HEK293 (cell line): Measurements from ENCODE around the gene TMEM132A.

Source experiments
- CTCF ChIA-PET: fragments of 350-600 bp; formaldehyde crosslinking; extraction: SDS; loops from one replicate; lab custom pipeline; 2021; ENCODE audit warnings: antibody characterized with exemption; lab: Yijun Ruan, JAX
- POLR2A ChIA-PET: fragments of 300-600 bp; formaldehyde crosslinking; extraction: SDS; loops from one replicate; lab custom pipeline; 2020; ENCODE audit warnings: antibody characterized with exemption, inconsistent platforms; lab: Yijun Ruan, JAX
- H3K27ac ChIP-seq: fragments of 200-500 bp; sonication (Bioruptor generic); 2 replicates; pipeline ENCODE4 v1.5.1; 2014; ENCODE audit warnings: low read depth, low read length, control low read depth, inconsistent platforms; ENCODE audit errors: extremely low read depth
- H3K36me3 ChIP-seq, 2 experiments: fragments of 200-500 bp in 1 of 2; sonication (Bioruptor generic) in 1 of 2; 1 replicate in 1 of 2; 2 replicates in 1 of 2; pipeline ENCODE4 v1.5.1; 2014 to 2017; ENCODE audit warnings: inconsistent platforms in 2 of 2, low read length in 2 of 2; ENCODE audit not compliant: control insufficient read depth in 2 of 2, insufficient read depth in 1 of 2
- H3K4me1 ChIP-seq: fragments of 200-500 bp; sonication (Bioruptor generic); 2 replicates; pipeline ENCODE4 v1.5.1; 2014; ENCODE audit warnings: mild to moderate bottlenecking, low read length, inconsistent platforms; ENCODE audit not compliant: control insufficient read depth, insufficient read depth
- H3K4me3 ChIP-seq: 2 replicates; pipeline ENCODE4 v1.5.1; 2011; ENCODE audit warnings: low read depth, mild to moderate bottlenecking, control low read depth, low read length, moderate library complexity
- H3K9me3 ChIP-seq: fragments of 200-500 bp; sonication (Bioruptor generic); 2 replicates; pipeline ENCODE4 v1.5.1; 2014; ENCODE audit warnings: low read depth, low read length, inconsistent platforms; ENCODE audit not compliant: control insufficient read depth, insufficient read depth
- OVOL3 ChIP-seq: fragments of 450-650 bp; formaldehyde crosslinking; IDR thresholded peaks from 2 replicates; pipeline ENCODE4 v1.5.1; 2016; ENCODE audit warnings: missing biosample characterization, missing genetic modification characterization
- SETDB1 ChIP-seq: IDR thresholded peaks from one replicate; pipeline ENCODE4 v1.6.1; 2017; ENCODE audit warnings: mild to moderate bottlenecking, low read length, moderate library complexity, mixed read lengths; ENCODE audit not compliant: insufficient read length
- SP3 ChIP-seq: fragments of 450-650 bp; formaldehyde crosslinking; IDR thresholded peaks from 2 replicates; pipeline ENCODE4 v1.5.1; 2016; ENCODE audit warnings: missing biosample characterization, missing genetic modification characterization
- TRIM28 ChIP-seq: IDR thresholded peaks from 2 replicates; pipeline ENCODE4 v1.6.1; 2011; ENCODE audit warnings: low read length, control low read depth, borderline replicate concordance
- ZNF133 ChIP-seq: fragments of 450-650 bp; formaldehyde crosslinking; IDR thresholded peaks from 2 replicates; pipeline ENCODE4 v1.5.1; 2016; ENCODE audit warnings: missing biosample characterization, missing genetic modification characterization
- ZNF223 ChIP-seq: fragments of 450-650 bp; formaldehyde crosslinking; IDR thresholded peaks from 2 replicates; pipeline ENCODE4 v1.5.1; 2016; ENCODE audit warnings: missing biosample characterization, missing genetic modification characterization
- ZNF350 ChIP-seq: fragments of 450-650 bp; formaldehyde crosslinking; IDR thresholded peaks from 2 replicates; pipeline ENCODE4 v1.5.0; 2017; ENCODE audit warnings: missing biosample characterization, mild to moderate bottlenecking, missing genetic modification characterization
- ZNF366 ChIP-seq: fragments of 450-650 bp; formaldehyde crosslinking; conservative IDR thresholded peaks from 2 replicates; pipeline ENCODE4 v1.5.1; 2016; ENCODE audit warnings: missing biosample characterization, missing genetic modification characterization
- ZNF404 ChIP-seq: fragments of 450-650 bp; formaldehyde crosslinking; IDR thresholded peaks from 2 replicates; pipeline ENCODE4 v1.5.1; 2017; ENCODE audit warnings: missing biosample characterization, missing genetic modification characterization
- ZNF560 ChIP-seq: fragments of 450-650 bp; formaldehyde crosslinking; IDR thresholded peaks from 2 replicates; pipeline ENCODE4 v1.5.1; 2017; ENCODE audit warnings: missing biosample characterization, missing genetic modification characterization, borderline replicate concordance
- ZNF747 ChIP-seq: fragments of 450-650 bp; formaldehyde crosslinking; IDR thresholded peaks from 2 replicates; pipeline ENCODE4 v1.5.1; 2016; ENCODE audit warnings: missing biosample characterization, missing genetic modification characterization
- TF ChIP-seq, protein P1 (sequence below): fragments of 450-650 bp; formaldehyde crosslinking; optimal IDR thresholded peaks from 2 replicates; pipeline ENCODE3; 2016; ENCODE audit warnings: missing biosample characterization, mild to moderate bottlenecking, missing genetic modification characterization
- TF ChIP-seq, protein P2 (sequence below): fragments of 450-650 bp; formaldehyde crosslinking; IDR thresholded peaks from 2 replicates; pipeline ENCODE4 v1.5.1; 2017; ENCODE audit warnings: missing biosample characterization, missing genetic modification characterization
- TF ChIP-seq, protein P3 (sequence below): fragments of 450-650 bp; formaldehyde crosslinking; IDR thresholded peaks from 2 replicates; pipeline ENCODE4 v1.5.1; 2017; ENCODE audit warnings: missing biosample characterization, mild to moderate bottlenecking, missing genetic modification characterization, moderate library complexity
- TF ChIP-seq, protein P4 (sequence below): fragments of 450-650 bp; formaldehyde crosslinking; conservative IDR thresholded peaks from 2 replicates; pipeline ENCODE4 v1.5.1; 2016; ENCODE audit warnings: low read depth, missing biosample characterization, missing genetic modification characterization
- TF ChIP-seq, protein P5 (sequence below): fragments of 450-650 bp; formaldehyde crosslinking; IDR thresholded peaks from 2 replicates; pipeline ENCODE4 v1.5.1; 2016; ENCODE audit warnings: missing biosample characterization, missing genetic modification characterization
- TF ChIP-seq, protein P6 (sequence below): fragments of 450-650 bp; formaldehyde crosslinking; IDR thresholded peaks from 2 replicates; pipeline ENCODE4 v1.5.1; 2016; ENCODE audit warnings: missing biosample characterization, missing genetic modification characterization, low read depth

Gene TMEM132A

DNA sequence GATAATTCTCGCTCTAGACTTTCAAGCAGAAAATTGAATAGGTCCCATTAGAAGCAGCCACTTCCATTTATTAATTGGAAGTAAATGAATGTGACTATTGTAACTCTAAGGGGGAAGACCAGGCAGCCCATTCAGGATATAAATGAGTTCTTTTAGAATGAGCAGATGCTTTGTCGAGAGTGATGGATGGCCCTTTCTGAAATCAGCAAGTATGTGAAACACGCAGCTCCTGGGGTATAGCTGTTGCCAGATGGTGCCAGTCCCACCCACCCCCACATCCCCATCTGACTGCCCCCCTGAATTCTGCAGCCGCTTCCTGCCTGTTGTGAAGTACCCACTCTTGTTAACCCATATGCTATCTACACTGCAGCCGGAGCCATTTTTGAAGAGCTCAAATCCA lies 24.0 kb downstream of the TMEM132A start:
- POLR2A ChIA-PET: interaction anchor here (1.0 kb wide), 1 partner anchor 15 kb away, joined by 3 read pairs; no protein-coding TSS in a partner anchor

More for the DNA sequence above, 24.0 kb downstream of the TMEM132A start:
- no peak overlapping the region for H3K27ac ChIP-seq
- no peaks in the 10 kb centered on the region for H3K9me3 ChIP-seq
- no peak for TF ChIP-seq SP3 (tag by site-specific recombination)
- no peak for TF ChIP-seq ZNF560 (tag by site-specific recombination)
- TF ChIP-seq, protein P1, sequence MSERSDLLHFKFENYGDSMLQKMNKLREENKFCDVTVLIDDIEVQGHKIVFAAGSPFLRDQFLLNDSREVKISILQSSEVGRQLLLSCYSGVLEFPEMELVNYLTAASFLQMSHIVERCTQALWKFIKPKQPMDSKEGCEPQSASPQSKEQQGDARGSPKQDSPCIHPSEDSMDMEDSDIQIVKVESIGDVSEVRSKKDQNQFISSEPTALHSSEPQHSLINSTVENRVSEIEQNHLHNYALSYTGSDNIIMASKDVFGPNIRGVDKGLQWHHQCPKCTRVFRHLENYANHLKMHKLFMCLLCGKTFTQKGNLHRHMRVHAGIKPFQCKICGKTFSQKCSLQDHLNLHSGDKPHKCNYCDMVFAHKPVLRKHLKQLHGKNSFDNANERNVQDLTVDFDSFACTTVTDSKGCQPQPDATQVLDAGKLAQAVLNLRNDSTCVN: no peak
- TF ChIP-seq, protein P2, sequence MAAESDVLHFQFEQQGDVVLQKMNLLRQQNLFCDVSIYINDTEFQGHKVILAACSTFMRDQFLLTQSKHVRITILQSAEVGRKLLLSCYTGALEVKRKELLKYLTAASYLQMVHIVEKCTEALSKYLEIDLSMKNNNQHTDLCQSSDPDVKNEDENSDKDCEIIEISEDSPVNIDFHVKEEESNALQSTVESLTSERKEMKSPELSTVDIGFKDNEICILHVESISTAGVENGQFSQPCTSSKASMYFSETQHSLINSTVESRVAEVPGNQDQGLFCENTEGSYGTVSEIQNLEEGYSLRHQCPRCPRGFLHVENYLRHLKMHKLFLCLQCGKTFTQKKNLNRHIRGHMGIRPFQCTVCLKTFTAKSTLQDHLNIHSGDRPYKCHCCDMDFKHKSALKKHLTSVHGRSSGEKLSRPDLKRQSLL (tag by site-specific recombination): no peak
- TF ChIP-seq SETDB1: no peak
- no peak for TF ChIP-seq OVOL3 (tag by site-specific recombination)
- TF ChIP-seq ZNF350 (tag by site-specific recombination): no peak
- TF ChIP-seq, protein P3, sequence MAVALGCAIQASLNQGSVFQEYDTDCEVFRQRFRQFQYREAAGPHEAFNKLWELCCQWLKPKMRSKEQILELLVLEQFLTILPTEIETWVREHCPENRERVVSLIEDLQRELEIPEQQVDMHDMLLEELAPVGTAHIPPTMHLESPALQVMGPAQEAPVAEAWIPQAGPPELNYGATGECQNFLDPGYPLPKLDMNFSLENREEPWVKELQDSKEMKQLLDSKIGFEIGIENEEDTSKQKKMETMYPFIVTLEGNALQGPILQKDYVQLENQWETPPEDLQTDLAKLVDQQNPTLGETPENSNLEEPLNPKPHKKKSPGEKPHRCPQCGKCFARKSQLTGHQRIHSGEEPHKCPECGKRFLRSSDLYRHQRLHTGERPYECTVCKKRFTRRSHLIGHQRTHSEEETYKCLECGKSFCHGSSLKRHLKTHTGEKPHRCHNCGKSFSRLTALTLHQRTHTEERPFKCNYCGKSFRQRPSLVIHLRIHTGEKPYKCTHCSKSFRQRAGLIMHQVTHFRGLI: no peak
- TF ChIP-seq TRIM28: no peak
- TF ChIP-seq ZNF223 (tag by site-specific recombination): no peak
- no peak for TF ChIP-seq ZNF366 (tag by site-specific recombination)
- TF ChIP-seq ZNF404 (tag by site-specific recombination): no peak
- TF ChIP-seq, protein P4, sequence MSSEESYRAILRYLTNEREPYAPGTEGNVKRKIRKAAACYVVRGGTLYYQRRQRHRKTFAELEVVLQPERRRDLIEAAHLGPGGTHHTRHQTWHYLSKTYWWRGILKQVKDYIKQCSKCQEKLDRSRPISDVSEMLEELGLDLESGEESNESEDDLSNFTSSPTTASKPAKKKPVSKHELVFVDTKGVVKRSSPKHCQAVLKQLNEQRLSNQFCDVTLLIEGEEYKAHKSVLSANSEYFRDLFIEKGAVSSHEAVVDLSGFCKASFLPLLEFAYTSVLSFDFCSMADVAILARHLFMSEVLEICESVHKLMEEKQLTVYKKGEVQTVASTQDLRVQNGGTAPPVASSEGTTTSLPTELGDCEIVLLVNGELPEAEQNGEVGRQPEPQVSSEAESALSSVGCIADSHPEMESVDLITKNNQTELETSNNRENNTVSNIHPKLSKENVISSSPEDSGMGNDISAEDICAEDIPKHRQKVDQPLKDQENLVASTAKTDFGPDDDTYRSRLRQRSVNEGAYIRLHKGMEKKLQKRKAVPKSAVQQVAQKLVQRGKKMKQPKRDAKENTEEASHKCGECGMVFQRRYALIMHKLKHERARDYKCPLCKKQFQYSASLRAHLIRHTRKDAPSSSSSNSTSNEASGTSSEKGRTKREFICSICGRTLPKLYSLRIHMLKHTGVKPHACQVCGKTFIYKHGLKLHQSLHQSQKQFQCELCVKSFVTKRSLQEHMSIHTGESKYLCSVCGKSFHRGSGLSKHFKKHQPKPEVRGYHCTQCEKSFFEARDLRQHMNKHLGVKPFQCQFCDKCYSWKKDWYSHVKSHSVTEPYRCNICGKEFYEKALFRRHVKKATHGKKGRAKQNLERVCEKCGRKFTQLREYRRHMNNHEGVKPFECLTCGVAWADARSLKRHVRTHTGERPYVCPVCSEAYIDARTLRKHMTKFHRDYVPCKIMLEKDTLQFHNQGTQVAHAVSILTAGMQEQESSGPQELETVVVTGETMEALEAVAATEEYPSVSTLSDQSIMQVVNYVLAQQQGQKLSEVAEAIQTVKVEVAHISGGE: no peak
- TF ChIP-seq ZNF747: no peak
- TF ChIP-seq ZNF133: no peak
- TF ChIP-seq, protein P5, sequence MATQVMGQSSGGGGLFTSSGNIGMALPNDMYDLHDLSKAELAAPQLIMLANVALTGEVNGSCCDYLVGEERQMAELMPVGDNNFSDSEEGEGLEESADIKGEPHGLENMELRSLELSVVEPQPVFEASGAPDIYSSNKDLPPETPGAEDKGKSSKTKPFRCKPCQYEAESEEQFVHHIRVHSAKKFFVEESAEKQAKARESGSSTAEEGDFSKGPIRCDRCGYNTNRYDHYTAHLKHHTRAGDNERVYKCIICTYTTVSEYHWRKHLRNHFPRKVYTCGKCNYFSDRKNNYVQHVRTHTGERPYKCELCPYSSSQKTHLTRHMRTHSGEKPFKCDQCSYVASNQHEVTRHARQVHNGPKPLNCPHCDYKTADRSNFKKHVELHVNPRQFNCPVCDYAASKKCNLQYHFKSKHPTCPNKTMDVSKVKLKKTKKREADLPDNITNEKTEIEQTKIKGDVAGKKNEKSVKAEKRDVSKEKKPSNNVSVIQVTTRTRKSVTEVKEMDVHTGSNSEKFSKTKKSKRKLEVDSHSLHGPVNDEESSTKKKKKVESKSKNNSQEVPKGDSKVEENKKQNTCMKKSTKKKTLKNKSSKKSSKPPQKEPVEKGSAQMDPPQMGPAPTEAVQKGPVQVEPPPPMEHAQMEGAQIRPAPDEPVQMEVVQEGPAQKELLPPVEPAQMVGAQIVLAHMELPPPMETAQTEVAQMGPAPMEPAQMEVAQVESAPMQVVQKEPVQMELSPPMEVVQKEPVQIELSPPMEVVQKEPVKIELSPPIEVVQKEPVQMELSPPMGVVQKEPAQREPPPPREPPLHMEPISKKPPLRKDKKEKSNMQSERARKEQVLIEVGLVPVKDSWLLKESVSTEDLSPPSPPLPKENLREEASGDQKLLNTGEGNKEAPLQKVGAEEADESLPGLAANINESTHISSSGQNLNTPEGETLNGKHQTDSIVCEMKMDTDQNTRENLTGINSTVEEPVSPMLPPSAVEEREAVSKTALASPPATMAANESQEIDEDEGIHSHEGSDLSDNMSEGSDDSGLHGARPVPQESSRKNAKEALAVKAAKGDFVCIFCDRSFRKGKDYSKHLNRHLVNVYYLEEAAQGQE (tag by site-specific recombination): no peak
- TF ChIP-seq, protein P6, sequence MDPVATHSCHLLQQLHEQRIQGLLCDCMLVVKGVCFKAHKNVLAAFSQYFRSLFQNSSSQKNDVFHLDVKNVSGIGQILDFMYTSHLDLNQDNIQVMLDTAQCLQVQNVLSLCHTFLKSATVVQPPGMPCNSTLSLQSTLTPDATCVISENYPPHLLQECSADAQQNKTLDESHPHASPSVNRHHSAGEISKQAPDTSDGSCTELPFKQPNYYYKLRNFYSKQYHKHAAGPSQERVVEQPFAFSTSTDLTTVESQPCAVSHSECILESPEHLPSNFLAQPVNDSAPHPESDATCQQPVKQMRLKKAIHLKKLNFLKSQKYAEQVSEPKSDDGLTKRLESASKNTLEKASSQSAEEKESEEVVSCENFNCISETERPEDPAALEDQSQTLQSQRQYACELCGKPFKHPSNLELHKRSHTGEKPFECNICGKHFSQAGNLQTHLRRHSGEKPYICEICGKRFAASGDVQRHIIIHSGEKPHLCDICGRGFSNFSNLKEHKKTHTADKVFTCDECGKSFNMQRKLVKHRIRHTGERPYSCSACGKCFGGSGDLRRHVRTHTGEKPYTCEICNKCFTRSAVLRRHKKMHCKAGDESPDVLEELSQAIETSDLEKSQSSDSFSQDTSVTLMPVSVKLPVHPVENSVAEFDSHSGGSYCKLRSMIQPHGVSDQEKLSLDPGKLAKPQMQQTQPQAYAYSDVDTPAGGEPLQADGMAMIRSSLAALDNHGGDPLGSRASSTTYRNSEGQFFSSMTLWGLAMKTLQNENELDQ (tag by site-specific recombination): no peak
- no peak overlapping the region for H3K4me3 ChIP-seq
- no peaks in the 10 kb centered on the region for H3K36me3 ChIP-seq
- CTCF ChIA-PET: no interaction called here
- H3K4me1 ChIP-seq: no peaks in the 10 kb centered on the region
